NT2/D1 (cell line): Measurements from ENCODE around the gene MSTN.

Experiments
- SUZ12 ChIP-seq: IDR thresholded peaks from 2 replicates; pipeline ENCODE4 v1.6.1; 2011; ENCODE audit not compliant: insufficient read length, insufficient read depth; ENCODE audit errors: extremely low read depth
- YY1 ChIP-seq: IDR thresholded peaks from 2 replicates; pipeline ENCODE4 v1.6.1; 2011; ENCODE audit not compliant: insufficient read length, insufficient read depth
- ZNF274 ChIP-seq: IDR thresholded peaks from 2 replicates; pipeline ENCODE4 v1.6.1; 2011; ENCODE audit warnings: mild to moderate bottlenecking, low read depth, low read length

DNA sequence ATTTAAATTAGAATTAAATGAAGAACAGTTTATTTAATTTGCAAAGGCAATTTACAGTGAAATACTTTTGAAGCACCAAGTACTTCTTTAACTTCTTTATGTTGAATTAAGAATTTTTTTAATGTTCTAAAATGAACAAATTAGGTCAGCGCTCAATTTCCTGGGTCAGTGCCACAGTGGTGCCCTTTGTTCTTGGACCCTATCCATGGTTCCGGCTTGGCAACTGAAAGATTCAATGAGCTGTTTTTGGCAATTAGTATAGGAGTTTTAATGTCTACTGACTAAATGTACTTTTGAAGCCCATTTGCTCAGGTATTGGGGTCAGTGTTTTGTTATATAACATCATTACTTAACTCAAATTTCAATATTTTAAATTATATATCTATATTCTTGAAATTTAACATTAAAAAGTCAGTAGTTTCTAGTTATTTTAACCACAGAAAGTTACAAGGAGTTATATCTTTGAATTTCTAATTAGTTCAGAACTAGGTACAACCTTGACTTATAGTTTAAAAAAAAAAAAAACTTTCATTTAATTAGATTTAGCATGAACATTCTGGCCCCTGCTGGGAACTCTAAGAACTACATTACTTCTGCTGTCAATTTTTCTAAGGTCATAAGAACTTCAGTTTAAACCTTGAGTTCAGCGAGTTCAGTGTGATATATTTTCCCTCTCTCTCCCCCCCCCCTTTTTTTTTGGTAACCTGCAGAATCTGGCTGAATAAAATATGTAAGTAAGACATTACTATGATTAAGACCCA is 7.6 kb upstream of the MSTN start:
- TF ChIP-seq SUZ12, result no peak
- TF ChIP-seq YY1, result no peak
- TF ChIP-seq ZNF274, result no peak
